ENCODE data around the gene ATP5MC3. TPM values are rescaled to one million over a fixed set of nuclear protein-coding genes. Genes with fewer than 3 reads are reported as not detected.

The ATP5MC3 gene
- total and polyA plus RNA-seq, 3 experiments from 2014 or later, result 355 to 416 (median 409) TPM

- no peaks in the 10 kb centered on the region for H3K9me3 ChIP-seq (ENCODE audit: low read length)
- Mint-ChIP-seq H3K9me3 (no peaks in the 10 kb centered on the region), H3K4me1 (peaks cover 56 to 81% (median 74%) of the 10 kb centered on the region in 3 donors), H3K27ac (no peak overlapping the region), H3K36me3 (peaks cover 13 to 63% (median 23%) of the 10 kb centered on the region in 3 donors), H3K4me3 (no peak overlapping the region), H3K27me3 (no peaks in the 10 kb centered on the region)
- DNase-seq, result no peak
- ChIA-PET POLR2A (no interaction called here), CTCF (no interaction called here)
- H3K27ac ChIP-seq (ENCODE audit: low read depth, low read length), result no peak overlapping the region
- H3K27me3 ChIP-seq (ENCODE audit: insufficient read depth, low read length, poor library complexity, severe bottlenecking), result no peaks in the 10 kb centered on the region
- no peaks in the 10 kb centered on the region for H3K36me3 ChIP-seq (ENCODE audit: insufficient read depth, low read length)
- peaks cover 5% of the 10 kb centered on the region for H3K4me1 ChIP-seq (ENCODE audit: insufficient read depth, low read length)
- H3K4me3 ChIP-seq (ENCODE audit: low read length), result no peak overlapping the region
Measured at GRCh38 chr2:175147186-175147585, 34.3 kb downstream of the ATP5MC3 start.

- Mint-ChIP-seq H3K27ac (no peak overlapping the region), H3K36me3 (peaks cover 9 to 61% (median 19%) of the 10 kb centered on the region in 3 donors), H3K27me3 (no peaks in the 10 kb centered on the region), H3K4me3 (no peak overlapping the region), H3K4me1 (peaks cover 45 to 67% (median 57%) of the 10 kb centered on the region in 3 donors), H3K9me3 (no peaks in the 10 kb centered on the region)
- Histone ChIP-seq H3K4me3 (ENCODE audit: low read length) (no peak overlapping the region), H3K9me3 (ENCODE audit: low read length) (no peaks in the 10 kb centered on the region), H3K4me1 (ENCODE audit: insufficient read depth, low read length) (no peaks in the 10 kb centered on the region), H3K27me3 (ENCODE audit: insufficient read depth, low read length, poor library complexity, severe bottlenecking) (no peaks in the 10 kb centered on the region), H3K27ac (ENCODE audit: low read depth, low read length) (no peak overlapping the region), H3K36me3 (ENCODE audit: insufficient read depth, low read length) (no peaks in the 10 kb centered on the region)
- POLR2A ChIA-PET, result no interaction called here
- CTCF ChIA-PET, result no interaction called here
- DNase-seq, result no peak
Measured at GRCh38 chr2:175143678-175144077, 37.8 kb downstream of the ATP5MC3 start.

- H3K27me3 Mint-ChIP-seq, result no peaks in the 10 kb centered on the region
- no peaks in the 10 kb centered on the region for H3K27me3 ChIP-seq (ENCODE audit: insufficient read depth, low read length, poor library complexity, severe bottlenecking)
Measured at GRCh38 chr2:175143191-175143590, 38.3 kb downstream of the ATP5MC3 start.

GRCh38 chr2:175140332-175140731 lies 41.2 kb downstream of the ATP5MC3 start:
- no peaks in the 10 kb centered on the region for H3K36me3 ChIP-seq (ENCODE audit: insufficient read depth, low read length)
- peaks cover 47 to 70% (median 60%) of the 10 kb centered on the region in 3 donors for H3K4me1 Mint-ChIP-seq

More at GRCh38 chr2:175143191-175143590, 38.3 kb downstream of the ATP5MC3 start:
- Mint-ChIP-seq H3K4me3 (no peak overlapping the region), H3K4me1 (peaks cover 45 to 67% (median 57%) of the 10 kb centered on the region in 3 donors), H3K9me3 (no peaks in the 10 kb centered on the region), H3K27ac (no peak overlapping the region), H3K36me3 (peaks cover 9 to 60% (median 19%) of the 10 kb centered on the region in 3 donors)
- H3K9me3 ChIP-seq (ENCODE audit: low read length), result no peaks in the 10 kb centered on the region
- no peaks in the 10 kb centered on the region for H3K36me3 ChIP-seq (ENCODE audit: insufficient read depth, low read length)
- H3K4me1 ChIP-seq (ENCODE audit: insufficient read depth, low read length), result no peaks in the 10 kb centered on the region
- CTCF ChIA-PET, result no interaction called here
- no peak for DNase-seq
- H3K27ac ChIP-seq (ENCODE audit: low read depth, low read length), result no peak overlapping the region
- POLR2A ChIA-PET, result no interaction called here
- no peak overlapping the region for H3K4me3 ChIP-seq (ENCODE audit: low read length)

DNA sequence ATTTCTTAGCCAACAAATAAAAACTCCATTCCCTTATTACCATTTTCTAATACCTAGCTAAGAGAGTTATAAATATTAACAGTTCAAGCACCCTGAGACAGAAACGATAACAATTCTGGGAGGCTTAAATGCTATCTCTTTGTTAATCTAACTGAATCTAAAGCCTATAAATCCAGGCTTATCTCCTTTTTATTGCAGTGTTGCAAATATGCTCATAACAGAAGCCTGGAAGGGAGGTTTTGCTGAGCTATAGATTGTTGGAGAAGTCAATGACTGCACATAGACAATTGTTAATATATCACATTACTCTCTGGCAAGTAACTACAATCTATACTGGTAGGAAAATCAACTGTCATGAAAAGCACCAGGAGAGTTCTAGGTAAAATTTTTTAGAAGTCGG lies 43.7 kb downstream of the ATP5MC3 start:
- Histone ChIP-seq H3K27ac (ENCODE audit: low read depth, low read length) (no peak overlapping the region), H3K4me3 (ENCODE audit: low read length) (no peak overlapping the region), H3K36me3 (ENCODE audit: insufficient read depth, low read length) (no peaks in the 10 kb centered on the region), H3K27me3 (ENCODE audit: insufficient read depth, low read length, poor library complexity, severe bottlenecking) (no peaks in the 10 kb centered on the region), H3K9me3 (ENCODE audit: low read length) (no peaks in the 10 kb centered on the region), H3K4me1 (ENCODE audit: insufficient read depth, low read length) (no peaks in the 10 kb centered on the region)
- Mint-ChIP-seq H3K9me3 (no peaks in the 10 kb centered on the region), H3K4me3 (no peak overlapping the region), H3K4me1 (peaks cover 40 to 59% (median 58%) of the 10 kb centered on the region in 3 donors), H3K27me3 (no peaks in the 10 kb centered on the region), H3K27ac (peak overlapping the region in 1 of 8 donors; percentile 19), H3K36me3 (peaks cover 5 to 66% (median 19%) of the 10 kb centered on the region in 3 donors)
- CTCF ChIA-PET, result no interaction called here
- POLR2A ChIA-PET, result no interaction called here
- DNase-seq, result no peak

More at GRCh38 chr2:175140332-175140731, 41.2 kb downstream of the ATP5MC3 start:
- Mint-ChIP-seq H3K9me3 (no peaks in the 10 kb centered on the region), H3K27me3 (no peaks in the 10 kb centered on the region), H3K36me3 (peaks cover 9 to 61% (median 20%) of the 10 kb centered on the region in 3 donors), H3K4me3 (no peak overlapping the region), H3K27ac (peak overlapping the region in 1 of 8 donors; percentile 54)
- ChIA-PET CTCF (interaction anchor here (1.0 kb wide), 1 partner anchor 9 kb away, joined by 3 read pairs; no protein-coding TSS in a partner anchor), POLR2A (no interaction called here)
- Histone ChIP-seq H3K27me3 (ENCODE audit: insufficient read depth, low read length, poor library complexity, severe bottlenecking) (no peaks in the 10 kb centered on the region), H3K4me3 (ENCODE audit: low read length) (no peak overlapping the region), H3K9me3 (ENCODE audit: low read length) (no peaks in the 10 kb centered on the region), H3K27ac (ENCODE audit: low read depth, low read length) (no peak overlapping the region), H3K4me1 (ENCODE audit: insufficient read depth, low read length) (no peaks in the 10 kb centered on the region)
- no peak for DNase-seq

GRCh38 chr2:175136334-175137215 lies 44.9 kb downstream of the ATP5MC3 start:
- Mint-ChIP-seq H3K27me3 (no peaks in the 10 kb centered on the region), H3K36me3 (peaks cover 0 to 64% (median 19%) of the 10 kb centered on the region in 3 donors), H3K4me1 (peaks cover 37 to 58% (median 56%) of the 10 kb centered on the region in 3 donors), H3K9me3 (no peaks in the 10 kb centered on the region), H3K27ac (peak overlapping the region in 2 of 8 donors; percentile 15 to 20), H3K4me3 (no peak overlapping the region)
- no peak for DNase-seq
- Histone ChIP-seq H3K9me3 (ENCODE audit: low read length) (no peaks in the 10 kb centered on the region), H3K27ac (ENCODE audit: low read depth, low read length) (no peak overlapping the region), H3K4me3 (ENCODE audit: low read length) (no peak overlapping the region), H3K36me3 (ENCODE audit: insufficient read depth, low read length) (no peaks in the 10 kb centered on the region), H3K27me3 (ENCODE audit: insufficient read depth, low read length, poor library complexity, severe bottlenecking) (no peaks in the 10 kb centered on the region), H3K4me1 (ENCODE audit: insufficient read depth, low read length) (no peaks in the 10 kb centered on the region)
- ChIA-PET CTCF (no interaction called here), POLR2A (no interaction called here)

DNA sequence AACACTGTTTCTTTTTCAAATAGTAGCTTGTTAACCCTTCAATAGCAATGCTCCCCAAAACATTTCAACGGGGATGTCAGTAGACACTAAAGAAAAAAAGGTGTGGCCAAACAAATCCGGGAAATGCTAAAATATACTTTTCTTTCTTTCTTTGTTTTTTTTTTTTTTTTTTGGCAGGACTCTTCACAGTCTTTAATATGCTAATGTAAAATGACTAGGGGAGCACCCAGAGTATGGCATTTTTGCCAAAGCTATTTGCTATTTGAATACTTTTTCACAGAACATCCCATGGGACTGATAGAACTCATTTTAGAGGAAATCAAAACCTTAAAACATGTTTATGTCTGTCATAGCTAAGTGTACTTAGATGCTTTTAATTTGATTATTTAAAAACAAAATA lies 45.6 kb downstream of the ATP5MC3 start:
- H3K27ac Mint-ChIP-seq, result no peak overlapping the region
- no peaks in the 10 kb centered on the region for H3K27me3 Mint-ChIP-seq
- H3K9me3 Mint-ChIP-seq, result no peaks in the 10 kb centered on the region
- no peaks in the 10 kb centered on the region for H3K9me3 ChIP-seq (ENCODE audit: low read length)
- ChIA-PET CTCF (no interaction called here), POLR2A (no interaction called here)
- no peaks in the 10 kb centered on the region for H3K27me3 ChIP-seq (ENCODE audit: insufficient read depth, low read length, poor library complexity, severe bottlenecking)
- DNase-seq, result no peak
- H3K4me1 ChIP-seq (ENCODE audit: insufficient read depth, low read length), result no peaks in the 10 kb centered on the region
- no peak overlapping the region for H3K4me3 Mint-ChIP-seq
- no peaks in the 10 kb centered on the region for H3K36me3 ChIP-seq (ENCODE audit: insufficient read depth, low read length)
- no peak overlapping the region for H3K27ac ChIP-seq (ENCODE audit: low read depth, low read length)
- peaks cover 36 to 60% (median 55%) of the 10 kb centered on the region in 3 donors for H3K4me1 Mint-ChIP-seq
- H3K4me3 ChIP-seq (ENCODE audit: low read length), result no peak overlapping the region
- H3K36me3 Mint-ChIP-seq, result peaks cover 0 to 64% (median 18%) of the 10 kb centered on the region in 3 donors

GRCh38 chr2:175135177-175135576 lies 46.3 kb downstream of the ATP5MC3 start:
- Histone ChIP-seq H3K27ac (ENCODE audit: low read depth, low read length) (no peak overlapping the region), H3K4me1 (ENCODE audit: insufficient read depth, low read length) (no peaks in the 10 kb centered on the region), H3K4me3 (ENCODE audit: low read length) (no peak overlapping the region), H3K27me3 (ENCODE audit: insufficient read depth, low read length, poor library complexity, severe bottlenecking) (no peaks in the 10 kb centered on the region), H3K36me3 (ENCODE audit: insufficient read depth, low read length) (no peaks in the 10 kb centered on the region), H3K9me3 (ENCODE audit: low read length) (no peaks in the 10 kb centered on the region)
- Mint-ChIP-seq H3K9me3 (no peaks in the 10 kb centered on the region), H3K36me3 (peaks cover 0 to 66% (median 20%) of the 10 kb centered on the region in 3 donors), H3K4me3 (no peak overlapping the region), H3K27ac (peak overlapping the region in 1 of 8 donors; percentile 48), H3K27me3 (no peaks in the 10 kb centered on the region), H3K4me1 (peaks cover 36 to 58% (median 50%) of the 10 kb centered on the region in 3 donors)
- ChIA-PET CTCF (no interaction called here), POLR2A (no interaction called here)
- DNase-seq, result no peak

Data from CD8-positive, alpha-beta memory T cell (primary cell).